GM21447 (cell line): ENCODE results near the gene PRCD.
"Not testable (repeated sequence)": the region's sequence is repeated elsewhere in the genome, so short reads cannot be mapped to it uniquely, and the experiment has no call there.

ENCODE experiments used
- ATAC-seq: cut with Tn5 transposase; IDR thresholded peaks from one replicate; pipeline ENCODE4 v1.9.1; 2021; ENCODE audit not compliant: unreplicated experiment

The PRCD gene

GRCh38 chr17:76502341-76503211 lies 37.3 kb upstream of the PRCD start:
- no peak for ATAC-seq

GRCh38 chr17:76504117-76504516 lies 35.7 kb upstream of the PRCD start:
- ATAC-seq = no peak

DNA sequence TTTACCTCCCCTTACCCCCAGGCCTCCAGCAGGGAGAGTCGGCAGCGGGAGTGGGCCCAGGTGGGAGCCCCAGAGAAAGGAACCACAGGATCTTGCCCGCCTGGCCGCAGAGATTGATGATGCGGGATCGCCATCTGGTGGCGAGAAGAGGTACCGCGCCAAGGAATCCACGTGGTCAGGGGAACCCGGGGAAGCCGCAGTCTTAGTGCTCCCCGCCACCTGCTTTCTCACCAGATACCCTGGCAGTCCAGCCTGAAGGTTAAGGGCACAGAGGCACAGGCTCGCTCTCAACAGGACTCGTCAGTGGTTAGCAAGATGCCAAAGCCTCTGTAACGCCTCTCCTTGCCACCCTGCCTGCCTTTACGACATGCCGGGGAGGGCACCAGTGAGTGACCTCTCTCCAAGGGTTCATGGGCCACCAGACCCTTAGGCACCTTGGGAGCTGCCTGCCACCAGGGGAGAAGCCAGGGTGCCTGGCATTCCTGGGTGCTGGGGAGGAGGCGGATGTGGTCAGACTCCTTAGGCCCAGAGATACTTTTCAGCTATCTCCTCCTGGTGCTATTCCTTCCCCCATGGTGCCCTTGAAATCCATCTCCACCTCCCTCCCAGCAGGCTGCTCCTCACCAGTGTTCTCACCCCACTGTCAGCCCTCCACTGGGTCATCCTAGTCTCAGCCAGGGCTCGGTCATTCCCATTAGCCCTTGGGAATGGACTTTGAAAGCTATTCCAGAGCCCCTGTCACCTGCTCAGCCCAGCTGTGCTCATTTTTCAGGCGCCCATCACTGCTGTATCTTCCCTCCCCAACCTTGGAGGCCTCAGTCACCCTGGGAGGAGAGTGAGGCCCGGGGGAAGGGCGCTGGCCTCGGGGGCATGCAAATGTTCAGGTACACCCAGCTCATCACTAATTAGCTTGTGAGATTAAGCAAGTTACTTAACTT lies 33.2 kb upstream of the PRCD start:
- no peak for ATAC-seq

DNA sequence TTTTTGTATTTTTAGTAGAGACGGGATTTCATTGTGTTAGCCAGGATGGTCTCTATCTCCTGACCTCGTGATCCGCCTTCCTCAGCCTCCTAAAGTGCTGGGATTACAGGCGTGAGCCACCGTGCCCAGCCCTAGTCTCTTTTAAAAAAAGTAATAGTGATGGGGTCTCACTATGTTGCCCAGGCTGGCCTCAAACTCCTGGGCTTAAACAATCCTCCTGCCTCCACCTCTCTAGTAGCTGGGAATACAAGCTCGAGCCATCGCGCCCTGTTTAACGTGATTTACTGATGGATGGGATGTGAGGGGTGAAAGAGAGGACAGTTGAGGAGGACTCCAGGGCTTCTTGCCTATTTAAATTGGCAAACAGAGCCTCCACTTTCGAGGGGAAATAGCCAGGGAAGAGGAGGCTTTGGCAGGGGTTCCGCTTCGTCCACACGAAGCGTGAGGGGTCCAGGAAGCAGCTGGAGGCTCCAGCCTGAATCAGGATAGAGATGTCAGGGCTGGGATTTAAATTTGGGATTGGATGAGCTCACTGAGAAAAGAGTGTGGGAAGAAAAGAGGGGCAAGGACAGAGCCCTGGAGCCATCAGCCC lies 31.3 kb upstream of the PRCD start:
- not testable (repeated sequence) for ATAC-seq

DNA sequence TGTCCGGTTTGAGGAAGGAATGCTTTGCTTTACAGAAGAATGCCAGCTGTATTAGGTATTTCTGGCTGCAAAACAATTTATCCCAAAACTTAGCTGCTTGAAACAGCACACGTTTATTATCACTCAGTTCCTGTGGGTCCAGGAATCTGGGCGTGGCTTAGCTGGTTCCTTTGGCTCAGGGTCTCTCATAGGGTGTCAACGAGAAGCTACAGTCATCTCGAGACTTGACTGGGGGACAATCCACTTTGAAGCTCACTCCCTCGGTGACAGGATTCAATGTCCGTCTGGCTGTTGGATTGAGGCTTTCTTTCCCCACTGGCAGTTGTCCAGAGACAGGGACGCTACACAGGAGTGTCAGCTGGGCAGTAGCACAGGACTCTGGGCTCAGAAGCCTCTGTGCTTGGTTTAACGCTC lies 29.0 kb upstream of the PRCD start:
- no peak for ATAC-seq

DNA sequence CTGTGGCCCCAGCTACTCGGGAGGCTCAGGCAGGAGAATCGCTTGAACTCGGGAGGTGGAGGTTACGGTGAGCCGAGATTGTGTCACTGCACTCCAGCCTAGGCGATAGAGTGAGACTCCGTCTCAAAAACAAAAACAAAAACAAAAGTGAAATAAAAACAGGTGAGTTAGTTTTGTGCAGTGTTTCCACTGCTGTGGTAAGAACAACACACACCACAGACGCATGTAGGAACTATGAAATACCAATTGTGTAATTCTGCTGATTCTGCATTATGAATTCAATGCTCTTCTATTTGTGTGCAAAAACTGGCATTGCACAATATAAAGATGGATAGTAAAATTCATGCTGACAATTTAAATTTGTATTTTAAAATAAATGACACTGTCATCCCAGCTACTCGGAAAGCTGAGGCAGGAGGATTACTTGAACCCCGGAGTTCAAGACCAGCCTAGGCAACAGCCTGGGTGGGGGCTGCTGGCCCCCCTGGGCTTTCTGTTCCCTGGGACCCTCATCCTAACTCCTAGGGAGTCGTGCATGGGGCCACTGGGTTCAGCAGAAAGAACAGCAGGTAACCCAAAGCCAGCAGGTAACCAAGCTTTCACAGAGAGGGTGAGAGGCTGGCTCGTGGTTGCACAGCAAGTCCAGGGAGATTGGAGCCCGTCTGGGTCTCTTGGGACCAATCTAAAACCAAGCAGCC lies 28.0 kb upstream of the PRCD start:
- no peak for ATAC-seq

DNA sequence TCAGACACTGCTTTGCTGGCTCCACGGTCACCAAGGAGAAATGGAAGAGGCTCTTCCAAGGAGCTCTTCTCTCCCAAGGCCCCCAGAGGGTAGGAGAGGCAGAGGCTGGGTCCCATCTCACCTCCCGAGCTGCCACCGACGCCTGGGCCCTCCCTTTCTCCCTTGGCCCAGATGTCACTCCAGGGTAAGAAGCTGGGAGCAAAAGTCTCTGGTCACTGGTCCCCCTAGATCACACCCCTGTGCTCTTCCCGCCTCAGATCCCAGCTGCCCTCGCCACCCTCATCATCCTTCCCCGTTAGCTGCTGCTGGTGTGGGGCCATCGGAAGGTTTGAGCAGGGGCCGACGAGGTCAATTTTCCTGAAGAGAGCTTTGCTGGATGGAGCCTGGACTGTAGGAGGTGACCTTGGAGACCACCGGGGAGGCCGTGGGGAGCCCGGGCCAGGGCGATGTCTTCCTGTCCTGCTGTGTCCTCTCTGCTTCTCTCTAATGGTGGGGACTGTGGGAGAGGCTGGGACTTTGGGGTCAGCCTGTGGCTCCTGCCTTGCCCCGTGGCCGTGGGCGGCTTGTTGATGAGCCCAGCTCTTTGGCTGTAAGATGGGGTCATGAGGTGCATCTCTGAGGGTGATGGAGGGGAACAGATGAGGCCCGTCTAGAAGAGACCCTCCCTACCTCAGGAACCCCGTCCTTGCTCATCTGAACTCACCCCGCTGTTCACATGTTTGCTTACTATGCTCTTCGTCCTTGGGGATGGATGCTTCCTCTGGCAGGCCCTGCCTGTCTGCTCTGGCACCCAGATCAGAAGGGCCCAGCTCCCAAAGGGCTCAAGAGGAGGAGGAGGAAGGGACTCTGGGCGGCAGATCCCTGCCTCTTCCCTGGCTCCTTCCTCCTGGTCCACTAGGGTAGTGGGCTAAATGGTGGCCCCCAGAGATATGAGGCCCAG lies 27.2 kb upstream of the PRCD start:
- no peak for ATAC-seq

GRCh38 chr17:76513306-76513692 lies 26.5 kb upstream of the PRCD start:
- no peak for ATAC-seq

GRCh38 chr17:76514355-76514754 lies 25.5 kb upstream of the PRCD start:
- not testable (repeated sequence) for ATAC-seq

GRCh38 chr17:76515274-76515949 lies 24.4 kb upstream of the PRCD start:
- ATAC-seq = peak; percentile 56

DNA sequence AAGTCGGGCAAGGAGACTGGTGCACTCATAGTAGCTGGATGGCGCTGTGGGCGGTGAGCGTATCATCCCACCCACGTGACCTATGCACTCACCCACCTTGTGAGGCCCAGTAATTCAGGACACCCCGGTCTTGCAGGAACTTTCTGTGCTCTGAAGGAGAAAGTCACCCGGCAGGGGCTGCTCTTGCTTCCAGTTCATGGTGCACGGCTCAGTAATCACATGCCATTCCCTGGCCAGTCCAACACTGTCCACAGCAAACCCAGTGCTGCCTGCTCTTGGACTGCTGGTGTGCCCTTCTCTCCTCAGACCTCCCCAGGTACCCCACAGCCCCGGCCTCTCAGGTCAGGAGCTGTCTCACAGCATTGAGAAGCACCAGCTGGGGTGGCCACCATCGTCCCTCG lies 22.2 kb upstream of the PRCD start:
- ATAC-seq = no peak

GRCh38 chr17:76519048-76519966 lies 20.5 kb upstream of the PRCD start:
- ATAC-seq = no peak

GRCh38 chr17:76521262-76521661 lies 18.6 kb upstream of the PRCD start:
- no peak for ATAC-seq

GRCh38 chr17:76521683-76522082 lies 18.2 kb upstream of the PRCD start:
- not testable (repeated sequence) for ATAC-seq

DNA sequence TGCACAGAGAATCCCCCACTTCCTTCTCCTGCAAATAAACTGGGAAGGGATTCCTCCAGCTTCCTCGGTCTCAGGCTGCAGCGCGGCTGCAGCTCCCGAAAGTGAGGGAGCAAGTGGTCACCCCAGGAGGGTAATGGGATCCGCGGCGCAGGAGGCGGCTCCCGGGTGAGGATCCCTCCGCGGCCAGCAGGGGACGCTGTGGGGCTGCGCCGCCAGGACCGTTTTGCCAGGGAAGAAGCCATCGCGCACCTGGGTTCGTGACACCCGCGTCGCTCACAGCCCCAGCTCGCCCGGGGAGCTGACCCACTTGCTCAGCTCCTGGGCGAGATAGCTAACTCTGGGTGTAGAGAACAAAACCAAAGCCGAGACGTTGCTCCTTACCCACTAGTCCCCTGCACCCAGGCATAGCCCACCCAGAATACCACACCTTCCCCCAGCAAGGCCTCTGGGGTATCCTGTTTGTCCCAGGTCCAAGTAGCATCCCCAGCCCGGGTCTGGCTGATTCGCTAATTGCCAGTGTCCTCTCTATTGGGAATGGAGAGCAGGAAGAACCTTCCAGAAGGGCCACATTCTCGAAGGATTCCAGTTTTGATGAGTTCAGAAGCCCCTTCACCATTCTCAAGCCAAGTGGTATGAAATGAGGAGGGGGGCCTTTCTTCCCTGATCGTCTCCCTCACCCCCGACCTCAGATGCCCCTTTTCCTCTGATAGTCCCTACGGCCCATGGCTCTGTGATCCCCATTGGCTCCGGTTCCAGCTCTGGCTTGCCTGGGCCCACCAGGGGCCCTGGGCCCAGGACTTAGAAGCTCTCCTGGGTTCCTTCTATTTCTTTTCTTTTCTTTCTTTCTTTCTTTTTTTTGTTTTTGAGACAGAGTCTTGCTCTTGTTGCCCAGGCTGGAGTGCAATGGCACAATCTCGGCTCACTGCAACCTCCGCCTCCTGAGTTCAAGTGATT lies 16.5 kb upstream of the PRCD start:
- no peak for ATAC-seq

GRCh38 chr17:76524598-76525512 lies 15.0 kb upstream of the PRCD start:
- ATAC-seq = no peak
